ENCODE measurements around the gene CCDC32.

GRCh38 chr15:40554161-40554525 lies 10.7 kb downstream of the CCDC32 start:
- no peak for TF ChIP-seq EZH2 (IDR thresholded peaks at IDR 0.05; ENCODE audit: low read depth)
- no peak for TF ChIP-seq CTCF (conservative IDR thresholded peaks at IDR 0.05)

All from PC-9 (cell line).